Endothelial cell of umbilical vein (primary cell): ENCODE data around the gene TRAK1. TPM values are rescaled to one million over a fixed set of nuclear protein-coding genes. Genes with fewer than 3 reads are reported as not detected.

Source experiments
- BruUV-seq: library from RNA; stranded (reverse); fragments of 400-500 nt; replicated peaks from 2 replicates; lab custom pipeline; 2021; lab: Mats Ljungman, UMichigan
- CTCF ChIA-PET: fragments of 300-600, 350-600 bp; sonication (Branson Sonifier 250); formaldehyde crosslinking; loops from one replicate; lab custom pipeline; 2021; ENCODE audit warnings: antibody characterized with exemption, inconsistent platforms; lab: Charles Lee
- POLR2A ChIA-PET: fragments of 300-600, 350-600 bp; sonication (Branson Sonifier 250); formaldehyde crosslinking; loops from one replicate; lab custom pipeline; 2021; ENCODE audit warnings: antibody characterized with exemption, inconsistent platforms; lab: Charles Lee
- DNase-seq: peaks from one replicate; pipeline ENCODE4 v3.0.0-alpha.2; 2011; ENCODE audit warnings: low read depth, low spot score
- FAIRE-seq: peaks from 2 replicates; lab custom pipeline; 2011; peaks lifted over from hg19 to GRCh38; lab: Jason Lieb, UNC
- H2AFZ ChIP-seq: 2 replicates; pipeline ENCODE4 v1.6.0; 2012; ENCODE audit warnings: low read depth, low read length, control low read depth, inconsistent platforms
- H3K27ac ChIP-seq: 2 replicates; pipeline ENCODE4 v1.5.1; 2011; ENCODE audit warnings: low read depth, mild to moderate bottlenecking, control low read depth, low read length, moderate library complexity; ENCODE audit not compliant: insufficient read depth
- H3K27me3 ChIP-seq, 2 experiments: 2 replicates each; pipeline versions ENCODE4 v1.6.0 to v1.6.1; 2011; ENCODE audit warnings: low read length in 2 of 2, mixed read lengths in 1 of 2; ENCODE audit not compliant: control insufficient read depth in 2 of 2, insufficient read depth in 2 of 2
- H3K36me3 ChIP-seq, 2 experiments: 2 replicates in 1 of 2; 3 replicates in 1 of 2; pipeline ENCODE4 v1.5.1; 2011; ENCODE audit warnings: low read length in 2 of 2, mild to moderate bottlenecking in 1 of 2, moderate library complexity in 1 of 2; ENCODE audit not compliant: control insufficient read depth in 2 of 2, insufficient read depth in 2 of 2; ENCODE audit errors: extremely low read depth in 1 of 2
- H3K4me1 ChIP-seq: 3 replicates; pipeline ENCODE4 v1.5.1; 2011; ENCODE audit warnings: mild to moderate bottlenecking, low read length; ENCODE audit not compliant: control insufficient read depth, insufficient read depth; ENCODE audit errors: extremely low read depth
- H3K4me2 ChIP-seq: 2 replicates; pipeline ENCODE4 v1.6.1; 2011; ENCODE audit warnings: low read length, control low read depth, mixed read lengths; ENCODE audit not compliant: insufficient read depth
- H3K4me3 ChIP-seq, 3 experiments: fragments of 200-600 bp in 1 of 3; sonication (generic), shearing (Covaris generic) in 1 of 3; replicated peaks in 1 of 3; 2 replicates each; pipeline ENCODE4 v1.5.1; 2011 to 2016; ENCODE audit warnings: control low read depth in 3 of 3, low read length in 3 of 3, mild to moderate bottlenecking in 2 of 3, inconsistent platforms in 1 of 3, low read depth in 1 of 3, moderate library complexity in 1 of 3; ENCODE audit not compliant: insufficient read depth in 1 of 3
- H3K79me2 ChIP-seq: 2 replicates; pipeline ENCODE4 v1.6.0; 2012; ENCODE audit warnings: low read length, inconsistent platforms; ENCODE audit not compliant: control insufficient read depth, insufficient read depth
- H3K9ac ChIP-seq: replicated peaks from 2 replicates; pipeline ENCODE3; 2011; ENCODE audit warnings: low read length, control low read depth; ENCODE audit not compliant: insufficient read depth; ENCODE audit errors: extremely low read depth
- H3K9me1 ChIP-seq: replicated peaks from 3 replicates; pipeline ENCODE4 v1.6.0; 2011; ENCODE audit warnings: mild to moderate bottlenecking, low read length; ENCODE audit not compliant: control insufficient read depth, insufficient read depth; ENCODE audit errors: extremely low read depth
- H3K9me3 ChIP-seq: replicated peaks from 2 replicates; pipeline ENCODE4 v1.5.1; 2012; ENCODE audit warnings: low read length, inconsistent platforms; ENCODE audit not compliant: control insufficient read depth, insufficient read depth
- H4K20me1 ChIP-seq: replicated peaks from 2 replicates; pipeline ENCODE3; 2011; ENCODE audit warnings: mild to moderate bottlenecking, low read length; ENCODE audit not compliant: control insufficient read depth, insufficient read depth; ENCODE audit errors: extremely low read depth
- CTCF ChIP-seq, 2 donors: IDR thresholded peaks; 1 replicate in 1 of 2; 2 replicates in 1 of 2; pipeline ENCODE4 v1.5.1; 2011; ENCODE audit warnings: low read length in 2 of 2, mild to moderate bottlenecking in 2 of 2, moderate library complexity in 2 of 2, control low read depth in 1 of 2, inconsistent platforms in 1 of 2, low read depth in 1 of 2; ENCODE audit not compliant: insufficient read depth in 1 of 2; ENCODE audit errors: extremely low read depth in 1 of 2
- EZH2 ChIP-seq: IDR thresholded peaks from 2 replicates; pipeline ENCODE4 v1.6.1; 2012; ENCODE audit warnings: borderline replicate concordance, low read depth, mild to moderate bottlenecking, moderate library complexity, low read length, inconsistent platforms; ENCODE audit not compliant: severe bottlenecking
- FOS ChIP-seq: IDR thresholded peaks from 2 replicates; pipeline ENCODE4 v1.6.1; 2011; ENCODE audit warnings: mild to moderate bottlenecking, low read length, moderate library complexity, borderline replicate concordance; ENCODE audit not compliant: insufficient read depth
- GATA2 ChIP-seq: IDR thresholded peaks from 2 replicates; pipeline ENCODE4 v1.7.0; 2011; ENCODE audit warnings: low read depth, mild to moderate bottlenecking, moderate library complexity, mixed read lengths, low read length; ENCODE audit not compliant: insufficient read length, insufficient read depth
- JUN ChIP-seq: IDR thresholded peaks from 2 replicates; pipeline ENCODE4 v1.6.1; 2011; ENCODE audit warnings: borderline replicate concordance, low read depth; ENCODE audit not compliant: insufficient read length, insufficient read depth
- MAX ChIP-seq: IDR thresholded peaks from 2 replicates; pipeline ENCODE4 v1.6.1; 2011; ENCODE audit not compliant: insufficient read depth, insufficient read length
- MYC ChIP-seq: IDR thresholded peaks from one replicate; pipeline ENCODE4 v1.6.1; 2011; ENCODE audit warnings: mild to moderate bottlenecking, low read depth, low read length
- POLR2A ChIP-seq: IDR thresholded peaks from 2 replicates; pipeline ENCODE4 v1.6.1; 2012; ENCODE audit warnings: low read depth, mild to moderate bottlenecking, control low read depth, low read length
- POLR2AphosphoS5 ChIP-seq: IDR thresholded peaks from 2 replicates; pipeline ENCODE4 v1.6.1; 2012; ENCODE audit warnings: low read depth, mild to moderate bottlenecking, control low read depth, low read length, moderate library complexity; ENCODE audit not compliant: insufficient read depth
- dilution Hi-C: fragments of 300-500 bp; cut with MboI; formaldehyde crosslinking; loops from one replicate; pipeline ENCODE4 v1.15.0; 2019; ENCODE audit warnings: low sequenced_read_pairs; ENCODE audit not compliant: extremely low pct_ligation_motif_present
- intact Hi-C: fragments of 100-400 bp; cut with micrococcal nuclease; formaldehyde crosslinking; loops from one replicate; pipeline ENCODE4 v1.10.0; 2022
- polyA plus RNA-seq, 4 experiments: library from polyadenylated mRNA; depleted of rRNA in 3 of 4; stranded (reverse) in 3 of 4; unstranded in 1 of 4; fragments of >200 nt; gene quantifications; 2 replicates each; pipeline versions ENCODE4 v1.2.1 to v1.2.3, GENCODE V29; 2011 to 2012; ENCODE audit warnings: missing spikeins in 1 of 4
- total RNA-seq: library from RNA; stranded (reverse); gene quantifications from 2 replicates; pipeline ENCODE4 v1.2.3, GENCODE V29; 2021

The TRAK1 gene
- total and polyA plus RNA-seq, 2 donors (not counting 3 experiments of a cell fraction or from before 2014, with no cell fraction given), result 38.5 to 59.6 TPM

GRCh38 chr3:42144209-42144608, 53.1 kb downstream of the TRAK1 start:
- Histone ChIP-seq H3K36me3 (peaks cover 0 to 2% of the 10 kb centered on the region in 2 experiments), H4K20me1 (no peaks in the 10 kb centered on the region), H3K9me1 (no peaks in the 10 kb centered on the region), H3K4me1 (no peaks in the 10 kb centered on the region), H3K27me3 (no peaks in the 10 kb centered on the region), H3K79me2 (no peaks in the 10 kb centered on the region), H3K9ac (no peak overlapping the region), H3K4me3 (no peak overlapping the region), H3K4me2 (no peak overlapping the region), H3K9me3 (no peaks in the 10 kb centered on the region), H3K27ac (no peak overlapping the region), H2AFZ (no peak overlapping the region)
- no peak for TF ChIP-seq MYC
- no peak for TF ChIP-seq POLR2A
- no peak for TF ChIP-seq FOS
- TF ChIP-seq CTCF (IDR thresholded peaks at IDR 0.05; ENCODE audit: extremely low read depth in 1 of 2, insufficient read depth in 1 of 2, low read depth in 1 of 2, low read length in 2 of 2), result no peak
- TF ChIP-seq POLR2AphosphoS5, result no peak
- TF ChIP-seq MAX, result no peak
- no peak for TF ChIP-seq GATA2
- no peak for TF ChIP-seq JUN
- TF ChIP-seq EZH2, result no peak
- ChIA-PET CTCF (interaction anchor here (2.0 to 2.8 kb wide), 2 partner anchors 25 to 47 kb away, joined by 9 to 12 read pairs; no protein-coding TSS in a partner anchor), POLR2A (no interaction called here)
- FAIRE-seq (no peak), DNase-seq (no peak)
- no TSS peak for BruUV-seq
- intact Hi-C loops, result no loop called here
- dilution Hi-C loops, result no loop called here
